Pulmonary artery endothelial cell (primary cell): ENCODE data around the gene NEIL1. TPM values are rescaled to one million over a fixed set of nuclear protein-coding genes. Genes with fewer than 3 reads are reported as not detected.
"Not testable (repeated sequence)": the region's sequence is repeated elsewhere in the genome, so short reads cannot be mapped to it uniquely, and the experiment has no call there.

Experiments
- DNase-seq: peaks from one replicate; pipeline ENCODE4 v3.0.0-alpha.2; 2011; ENCODE audit warnings: low read depth, low spot score
- total RNA-seq: library from RNA; depleted of rRNA; stranded (reverse); fragments of >200 nt; gene quantifications from 2 replicates; pipeline ENCODE4 v1.2.3, GENCODE V29; 2014

The NEIL1 gene
- total RNA-seq, 1 donor from 2014 or later = 10.6 TPM

DNA sequence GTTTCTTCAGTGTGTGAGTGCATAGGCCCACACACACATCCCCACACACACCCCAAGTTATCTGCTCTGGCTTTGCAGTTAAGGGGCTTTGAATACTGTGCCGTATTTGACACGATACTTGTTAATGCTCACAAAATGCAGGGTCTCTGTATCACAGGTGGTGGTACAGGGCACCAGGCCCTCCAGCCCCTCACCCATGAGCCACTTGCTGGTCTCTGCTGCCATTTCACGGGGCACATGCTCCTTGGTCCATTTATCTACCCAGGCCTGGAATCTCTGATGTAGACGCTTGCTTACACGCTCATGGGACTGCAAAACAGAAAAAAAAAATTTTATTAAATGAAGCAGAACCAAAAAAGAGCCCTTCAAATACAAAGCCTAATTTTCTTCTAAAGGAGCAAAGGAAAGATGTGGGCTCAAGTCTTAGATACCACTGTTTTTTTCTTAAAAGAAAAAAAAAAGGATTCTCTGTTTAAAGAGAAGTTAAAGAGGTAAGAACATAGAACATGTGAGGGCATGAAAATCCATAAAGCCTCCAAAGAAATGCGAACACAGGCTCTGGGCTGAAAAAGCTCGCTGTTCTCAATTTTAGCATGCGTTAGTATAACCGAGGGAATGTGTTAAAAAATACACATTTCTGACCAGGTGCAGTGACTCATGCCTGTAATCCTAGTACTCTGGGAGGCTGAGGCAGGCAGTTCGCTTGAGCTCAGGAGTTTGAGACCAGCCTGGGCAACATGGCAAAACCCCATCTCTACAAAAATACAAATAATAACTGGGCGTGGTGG lies 25.3 kb downstream of the NEIL1 start:
- no peak for DNase-seq

DNA sequence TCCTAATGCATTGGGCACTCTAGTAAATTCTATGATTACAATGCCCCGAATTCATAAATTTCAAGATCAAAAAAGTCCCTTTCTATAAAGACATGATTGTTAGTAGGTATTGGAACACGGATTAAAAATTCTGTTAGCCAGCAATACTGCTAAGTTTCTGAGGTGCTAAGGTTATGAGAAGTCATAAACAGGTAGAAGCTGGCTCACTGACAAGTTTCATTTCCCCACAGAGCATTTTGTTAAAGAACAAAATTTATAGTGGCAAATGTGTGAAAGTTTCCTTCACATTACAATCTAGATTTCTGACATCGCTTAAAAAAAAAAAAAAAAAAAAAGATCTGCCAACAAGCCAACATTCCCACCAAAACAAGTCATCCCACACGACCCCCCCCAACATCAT lies 33.9 kb downstream of the NEIL1 start:
- DNase-seq = no peak

DNA sequence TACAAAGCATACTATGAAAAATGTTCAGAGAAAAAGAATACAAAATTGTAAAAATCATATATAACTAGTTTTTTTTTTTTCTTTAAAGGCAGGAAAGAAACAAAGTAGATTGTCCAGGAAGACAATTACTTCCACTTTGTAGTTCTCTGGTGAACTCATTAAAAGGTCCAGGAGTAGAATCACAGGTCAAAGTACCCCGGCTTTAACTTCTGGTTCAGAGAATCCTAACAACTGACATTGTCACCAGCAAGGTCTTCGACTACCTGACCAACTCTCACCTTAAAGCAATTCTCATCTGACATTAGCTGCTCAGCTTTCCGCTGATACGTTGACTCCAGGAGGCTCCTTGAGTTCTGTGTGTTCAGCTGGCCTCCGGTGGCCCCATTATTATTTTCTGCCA lies 37.1 kb downstream of the NEIL1 start:
- not testable (repeated sequence) for DNase-seq

DNA sequence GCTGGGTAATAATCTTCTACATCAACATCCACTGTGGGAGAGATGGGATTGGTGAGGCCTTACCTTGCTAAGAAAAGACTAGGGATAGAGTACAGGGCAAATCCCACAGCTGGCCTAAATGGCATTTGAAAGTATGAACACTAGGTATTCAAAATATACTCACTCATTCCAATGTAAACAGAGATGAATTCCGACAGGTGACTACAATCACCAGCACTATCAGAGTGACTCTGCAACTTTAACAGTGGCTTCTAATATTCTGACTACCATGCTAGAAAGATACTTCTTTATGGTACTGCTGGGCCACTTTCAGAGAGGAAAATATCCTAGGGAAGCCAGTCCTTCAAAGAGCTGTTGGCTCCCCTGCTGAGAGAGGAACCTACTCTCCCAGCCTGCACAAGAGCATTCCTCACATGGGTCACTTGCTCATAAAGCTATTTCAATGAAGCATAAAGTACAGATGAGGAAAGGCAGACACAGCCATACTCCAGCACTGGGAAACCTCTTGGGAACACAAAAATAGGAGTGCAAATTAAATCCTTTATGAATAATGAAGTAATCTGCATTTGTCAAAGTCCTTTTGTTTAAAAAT lies 43.0 kb downstream of the NEIL1 start:
- no peak for DNase-seq

DNA sequence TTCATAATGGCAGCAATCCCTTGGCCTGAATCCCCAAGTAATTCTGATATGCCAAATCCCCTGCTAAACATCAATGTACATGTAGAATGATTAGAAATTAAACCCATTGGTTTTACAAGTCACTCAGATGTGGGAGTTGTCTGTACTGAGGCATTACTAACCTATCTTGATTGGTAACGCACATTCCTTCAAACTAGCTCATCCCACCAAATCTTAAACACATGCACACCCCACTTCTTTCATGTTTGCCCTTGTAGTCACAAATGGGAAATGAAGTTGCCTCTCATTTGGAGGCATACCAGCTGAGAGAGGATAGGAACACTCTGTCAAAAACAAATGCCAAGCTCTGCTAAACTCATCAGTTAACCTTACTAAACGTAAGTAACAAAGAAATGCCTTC lies 50.7 kb downstream of the NEIL1 start:
- DNase-seq = no peak

DNA sequence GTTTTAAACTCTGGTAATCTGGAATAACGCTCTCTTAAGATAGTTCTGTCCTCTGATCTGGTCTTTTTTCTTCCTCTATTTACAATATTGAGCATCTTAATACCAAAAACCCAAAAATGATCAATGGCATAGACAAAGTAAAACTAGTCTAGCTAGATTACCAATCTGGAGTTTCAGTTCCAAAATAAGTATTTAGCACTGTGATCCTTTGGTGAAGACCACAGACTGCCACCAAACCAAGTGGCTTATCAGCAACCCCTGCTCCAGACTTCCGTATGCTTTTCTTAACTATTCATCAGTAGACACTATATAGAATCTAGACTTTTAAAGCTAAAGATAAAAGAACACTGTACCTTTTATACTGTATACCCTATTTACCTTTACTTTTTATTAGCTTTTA lies 57.1 kb downstream of the NEIL1 start:
- no peak for DNase-seq

Other genes starting within 250 kb of the NEIL1 start
- 4.1 and 6.4 TPM in 2 replicates for gene C15orf39, start 145.2 kb upstream of the NEIL1 start, total RNA-seq
- gene GOLGA6C, start 88.7 kb upstream of the NEIL1 start, total RNA-seq = not detected in 2 replicates
- gene GOLGA6D, start 64.2 kb upstream of the NEIL1 start, total RNA-seq = not detected in 2 replicates
- gene COMMD4, start 11.0 kb upstream of the NEIL1 start, total RNA-seq = 71.5 and 81.1 TPM in 2 replicates
- gene MAN2C1, start 21.6 kb downstream of the NEIL1 start, total RNA-seq = 118 and 136 TPM in 2 replicates
- 20.8 and 25.7 TPM in 2 replicates for gene SIN3A, start 104.7 kb downstream of the NEIL1 start, total RNA-seq
- 21.3 and 24.8 TPM in 2 replicates for gene PTPN9, start 232.3 kb downstream of the NEIL1 start, total RNA-seq